PFSK-1 (cell line): ENCODE results near the gene GARIN5B.

Experiments
- FOXP2 ChIP-seq: optimal IDR thresholded peaks from 2 replicates; pipeline ENCODE3; 2011; ENCODE audit warnings: borderline replicate concordance, control low read depth, inconsistent platforms; ENCODE audit not compliant: insufficient read depth; ENCODE audit errors: extremely low read length, extremely low read depth
- POLR2AphosphoS5 ChIP-seq: IDR thresholded peaks from 2 replicates; pipeline ENCODE4 v1.6.1; 2012; ENCODE audit warnings: low read depth, mild to moderate bottlenecking, control low read depth, low read length, moderate library complexity
- SIN3A ChIP-seq: IDR thresholded peaks from 2 replicates; pipeline ENCODE4 v1.6.1; 2012; ENCODE audit warnings: mild to moderate bottlenecking, low read length, moderate library complexity, borderline replicate concordance; ENCODE audit not compliant: insufficient read depth
- TAF1 ChIP-seq: IDR thresholded peaks from 2 replicates; pipeline ENCODE4 v1.6.1; 2012; ENCODE audit warnings: low read length, control low read depth, borderline replicate concordance; ENCODE audit not compliant: insufficient read depth
- TF ChIP-seq, protein P1 (sequence below), 2 experiments: IDR thresholded peaks; 2 replicates each; pipeline versions ENCODE4 v1.6.1 to v1.8.0; 2011 to 2012; ENCODE audit warnings: low read depth in 2 of 2, low read length in 2 of 2, control low read depth in 1 of 2, inconsistent platforms in 1 of 2, mild to moderate bottlenecking in 1 of 2, moderate library complexity in 1 of 2; ENCODE audit not compliant: insufficient read depth in 1 of 2

DNA sequence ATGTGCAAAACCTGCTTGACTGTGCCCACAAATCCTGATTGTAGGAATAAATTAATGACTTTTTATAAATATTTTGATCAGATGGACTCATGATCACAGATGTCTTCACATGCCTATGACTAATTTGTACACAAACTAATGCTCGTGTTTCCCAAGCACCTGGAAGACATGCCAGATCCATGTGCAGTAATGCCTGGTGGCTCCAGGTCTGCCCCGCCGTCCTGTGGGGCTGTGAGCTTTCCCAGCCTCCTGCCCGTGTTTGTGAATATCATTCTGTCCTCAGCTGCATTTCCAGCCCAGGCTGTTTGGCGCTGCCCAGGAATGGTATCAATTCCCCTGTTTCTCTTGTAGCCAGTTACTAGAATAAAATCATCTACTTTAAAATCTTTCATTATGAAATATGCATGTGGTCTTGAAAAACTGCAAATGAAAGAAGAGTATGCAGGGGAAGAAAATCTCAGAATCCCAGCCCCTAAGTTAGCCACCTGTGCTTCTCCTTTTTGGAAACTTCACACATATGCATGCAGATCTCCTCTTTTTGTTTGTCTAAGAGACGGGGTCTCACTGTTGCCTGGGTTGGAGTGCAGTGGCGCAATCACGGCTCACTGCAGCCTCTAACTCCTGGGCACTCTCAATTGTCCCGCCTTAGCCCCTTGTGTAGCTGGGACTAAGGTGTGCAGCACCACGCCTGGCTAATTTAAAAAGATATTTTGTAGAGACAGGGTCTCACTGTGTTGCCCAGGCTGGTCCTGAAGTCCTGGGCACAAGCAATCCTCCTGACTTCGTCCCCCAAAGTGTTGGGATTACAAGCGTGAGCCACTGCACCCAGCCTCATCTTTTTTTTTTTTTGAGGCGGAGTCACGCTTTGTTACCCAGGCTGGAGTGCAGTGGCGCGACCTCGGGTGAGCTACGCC lies 28.9 kb upstream of the GARIN5B start:
- TF ChIP-seq POLR2AphosphoS5 (no peak; the same call in 1 of the 2 replicates), SIN3A (no peak), TAF1 (no peak), FOXP2 (no peak)
- TF ChIP-seq, protein P1, sequence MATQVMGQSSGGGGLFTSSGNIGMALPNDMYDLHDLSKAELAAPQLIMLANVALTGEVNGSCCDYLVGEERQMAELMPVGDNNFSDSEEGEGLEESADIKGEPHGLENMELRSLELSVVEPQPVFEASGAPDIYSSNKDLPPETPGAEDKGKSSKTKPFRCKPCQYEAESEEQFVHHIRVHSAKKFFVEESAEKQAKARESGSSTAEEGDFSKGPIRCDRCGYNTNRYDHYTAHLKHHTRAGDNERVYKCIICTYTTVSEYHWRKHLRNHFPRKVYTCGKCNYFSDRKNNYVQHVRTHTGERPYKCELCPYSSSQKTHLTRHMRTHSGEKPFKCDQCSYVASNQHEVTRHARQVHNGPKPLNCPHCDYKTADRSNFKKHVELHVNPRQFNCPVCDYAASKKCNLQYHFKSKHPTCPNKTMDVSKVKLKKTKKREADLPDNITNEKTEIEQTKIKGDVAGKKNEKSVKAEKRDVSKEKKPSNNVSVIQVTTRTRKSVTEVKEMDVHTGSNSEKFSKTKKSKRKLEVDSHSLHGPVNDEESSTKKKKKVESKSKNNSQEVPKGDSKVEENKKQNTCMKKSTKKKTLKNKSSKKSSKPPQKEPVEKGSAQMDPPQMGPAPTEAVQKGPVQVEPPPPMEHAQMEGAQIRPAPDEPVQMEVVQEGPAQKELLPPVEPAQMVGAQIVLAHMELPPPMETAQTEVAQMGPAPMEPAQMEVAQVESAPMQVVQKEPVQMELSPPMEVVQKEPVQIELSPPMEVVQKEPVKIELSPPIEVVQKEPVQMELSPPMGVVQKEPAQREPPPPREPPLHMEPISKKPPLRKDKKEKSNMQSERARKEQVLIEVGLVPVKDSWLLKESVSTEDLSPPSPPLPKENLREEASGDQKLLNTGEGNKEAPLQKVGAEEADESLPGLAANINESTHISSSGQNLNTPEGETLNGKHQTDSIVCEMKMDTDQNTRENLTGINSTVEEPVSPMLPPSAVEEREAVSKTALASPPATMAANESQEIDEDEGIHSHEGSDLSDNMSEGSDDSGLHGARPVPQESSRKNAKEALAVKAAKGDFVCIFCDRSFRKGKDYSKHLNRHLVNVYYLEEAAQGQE (IDR thresholded peaks at IDR 0.05; ENCODE audit: insufficient read depth in 1 of 2, low read depth in 2 of 2, low read length in 2 of 2), result no peak
